DMS79 (cell line): ENCODE measurements around the gene VPS29.

Experiments
- DNase-seq: peaks from one replicate; lab custom pipeline; 2025; lab: John Stamatoyannopoulos, UW

Gene VPS29

DNA sequence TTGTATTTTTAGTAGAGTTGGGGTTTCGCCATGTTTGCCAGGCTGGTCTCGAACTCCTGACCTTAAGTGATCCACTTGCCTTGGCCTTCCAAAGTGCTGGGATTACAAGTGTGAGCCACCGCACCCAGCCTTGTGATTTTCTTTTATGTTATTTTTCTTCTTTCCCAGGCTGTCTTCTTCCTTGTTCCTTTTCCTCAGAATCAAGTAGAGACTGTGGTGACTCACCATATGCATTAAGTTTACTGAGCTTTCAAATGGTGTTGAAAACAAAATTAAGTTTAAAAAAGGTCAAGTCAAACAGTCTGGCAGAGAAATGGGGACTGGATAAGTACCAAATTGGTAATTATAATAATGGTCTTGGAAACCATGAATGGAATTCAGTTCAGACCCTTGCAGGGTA, 57.5 kb downstream of the VPS29 start:
- no peak for DNase-seq
